Transverse colon (tissue), 4 donors: Measurements from ENCODE around the gene REXO2.

Experiments
- CTCF ChIP-seq, 5 experiments: fragments of 200-600 bp in 3 of 5; fragments of 450-650 bp in 2 of 5; sonication (generic) in 3 of 5; IDR thresholded peaks; 1 replicate in 2 of 5; 2 replicates in 3 of 5; pipeline ENCODE4 v1.5.1; 2016 to 2017; ENCODE audit warnings: antibody characterized with exemption in 5 of 5, inconsistent platforms in 3 of 5, mild to moderate bottlenecking in 2 of 5, moderate library complexity in 1 of 5
- EP300 ChIP-seq: sonication (generic); formaldehyde crosslinking; IDR thresholded peaks from one replicate; pipeline ENCODE4 v1.6.1; 2017; ENCODE audit warnings: antibody characterized with exemption, low read depth
- POLR2A ChIP-seq: fragments of 450-650 bp; IDR thresholded peaks from one replicate; pipeline ENCODE4 v1.6.1; 2016; ENCODE audit warnings: antibody characterized with exemption, mild to moderate bottlenecking, moderate library complexity
- POLR2AphosphoS5 ChIP-seq, 3 donors: sonication (generic); formaldehyde crosslinking; IDR thresholded peaks; one replicate each; pipeline ENCODE4 v1.6.1; 2016; ENCODE audit warnings: antibody characterized with exemption in 3 of 3

GRCh38 chr11:114433376-114433775 is 5.9 kb upstream of the REXO2 start:
- TF ChIP-seq CTCF (IDR thresholded peaks at IDR 0.05) = no peak
- no peak for TF ChIP-seq POLR2A
- no peak for TF ChIP-seq POLR2AphosphoS5 (IDR thresholded peaks at IDR 0.05)
- no peak for TF ChIP-seq EP300
